Measurements from ENCODE around the gene KATNAL1. TPM values are rescaled to one million over a fixed set of nuclear protein-coding genes. Genes with fewer than 3 reads are reported as not detected.

The KATNAL1 gene
- total RNA-seq, 1 experiment from 2014 or later: 14.3 TPM

DNA sequence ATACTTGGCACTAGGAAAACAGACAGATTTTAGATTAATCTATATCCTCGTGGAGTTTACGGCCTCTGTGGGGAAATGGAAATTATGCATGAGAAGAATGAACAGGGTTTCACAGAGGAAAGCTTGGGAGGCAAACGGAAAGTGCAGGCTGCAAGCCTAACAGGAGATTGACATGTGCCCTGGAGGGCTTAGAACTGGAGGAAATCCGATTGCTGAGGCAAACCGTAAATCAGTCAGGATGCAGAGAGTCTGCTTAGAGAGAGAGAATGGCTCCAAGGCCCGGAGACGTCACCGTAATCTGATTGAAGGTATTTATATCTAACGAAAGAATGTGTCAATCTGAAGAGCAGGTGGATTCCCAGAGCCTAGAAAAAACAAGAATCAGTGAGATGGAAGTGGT, 143.2 kb downstream of the KATNAL1 start:
- no peak for DNase-seq (ENCODE audit: low read depth)

DNA sequence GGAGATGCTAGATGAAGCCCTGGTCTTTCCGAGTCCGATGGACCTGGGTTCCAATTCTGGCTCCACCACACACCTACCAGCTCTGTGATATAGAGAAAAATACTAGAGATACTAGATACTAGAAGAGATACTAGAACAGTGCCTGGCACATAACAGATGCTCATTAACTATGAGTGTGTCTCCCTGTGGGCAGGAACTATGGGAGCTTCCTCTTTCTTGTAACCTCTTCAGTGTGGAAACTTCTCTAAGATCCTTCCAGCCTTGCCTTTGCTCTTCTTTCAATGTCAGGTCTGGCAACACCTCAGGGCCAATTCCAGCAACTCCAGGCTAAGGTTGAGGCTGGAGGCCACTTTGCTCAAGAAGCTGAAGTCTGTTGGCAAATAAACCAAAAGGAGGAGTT, 143.9 kb downstream of the KATNAL1 start:
- DNase-seq (ENCODE audit: low read depth): no peak

DNA sequence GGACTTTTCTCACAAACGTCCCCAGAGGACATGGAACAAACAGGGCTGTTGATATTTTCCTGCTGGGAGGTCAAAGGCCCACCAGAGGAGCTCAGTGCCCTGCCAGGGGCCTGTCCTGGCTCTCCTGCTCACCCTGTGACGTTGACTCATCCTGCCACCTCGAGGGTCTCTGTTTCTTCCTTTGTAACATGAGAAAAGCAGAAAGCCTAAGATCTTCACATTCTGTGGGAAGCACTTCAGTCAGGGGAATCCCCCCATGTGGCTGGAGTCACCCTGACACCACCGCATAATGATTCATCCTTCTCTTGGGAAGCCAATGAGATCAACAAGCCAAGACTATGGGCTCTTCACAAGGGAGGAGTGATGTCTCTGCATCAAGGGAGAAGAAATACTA, 147.9 kb downstream of the KATNAL1 start:
- DNase-seq (ENCODE audit: low read depth): peak; percentile 90

DNA sequence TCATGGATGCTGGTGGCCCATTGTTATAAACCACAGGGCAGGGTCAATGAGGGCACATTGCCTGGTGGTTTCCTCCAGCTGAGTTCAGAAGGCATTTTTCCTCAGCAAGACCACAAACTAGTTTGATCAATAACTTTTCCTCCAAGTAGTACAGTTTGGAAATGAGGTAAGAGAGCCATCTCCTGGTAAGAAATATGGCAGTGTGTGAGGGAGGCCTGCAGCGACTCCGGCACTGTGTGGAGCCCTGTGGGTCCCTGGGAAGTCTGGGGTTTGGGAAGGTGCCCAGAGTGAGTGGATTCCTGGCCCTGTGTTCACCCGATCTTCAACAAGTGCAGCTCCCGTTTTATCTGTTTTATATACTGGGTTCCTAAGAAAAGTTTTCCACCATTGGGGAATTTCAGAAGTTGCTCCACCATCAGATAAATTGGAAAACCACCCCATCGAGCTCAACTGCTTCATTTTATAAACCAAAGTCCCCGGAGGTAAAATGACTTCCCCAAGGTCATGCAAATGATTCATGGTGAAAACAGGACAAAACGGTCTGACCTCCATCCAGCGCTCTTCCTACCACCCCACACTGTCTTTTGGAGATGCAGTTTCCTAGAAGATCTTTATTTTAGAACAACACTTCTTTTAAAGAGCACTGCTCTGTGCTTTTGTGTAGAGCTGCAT, 148.4 kb downstream of the KATNAL1 start:
- DNase-seq (ENCODE audit: low read depth): peak; percentile 82

DNA sequence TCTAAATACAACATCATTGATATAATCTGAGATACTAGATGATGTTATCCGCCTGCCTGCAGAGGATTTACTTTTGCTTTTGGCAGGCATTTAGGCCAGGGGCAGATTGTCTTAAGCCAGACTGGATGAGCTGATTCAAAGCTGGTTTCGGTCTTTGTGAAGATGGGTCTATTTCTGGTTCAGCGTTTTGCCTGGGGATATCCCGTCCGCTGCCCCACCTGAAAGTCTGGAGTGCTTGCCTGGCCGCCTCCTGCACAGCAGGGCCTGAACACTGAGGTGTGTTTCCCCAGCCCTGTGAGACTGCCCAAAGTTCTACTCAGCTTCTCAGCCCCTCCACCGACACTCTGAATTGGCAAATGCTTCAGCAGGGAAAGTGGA, 149.7 kb downstream of the KATNAL1 start:
- DNase-seq (ENCODE audit: low read depth): no peak

DNA sequence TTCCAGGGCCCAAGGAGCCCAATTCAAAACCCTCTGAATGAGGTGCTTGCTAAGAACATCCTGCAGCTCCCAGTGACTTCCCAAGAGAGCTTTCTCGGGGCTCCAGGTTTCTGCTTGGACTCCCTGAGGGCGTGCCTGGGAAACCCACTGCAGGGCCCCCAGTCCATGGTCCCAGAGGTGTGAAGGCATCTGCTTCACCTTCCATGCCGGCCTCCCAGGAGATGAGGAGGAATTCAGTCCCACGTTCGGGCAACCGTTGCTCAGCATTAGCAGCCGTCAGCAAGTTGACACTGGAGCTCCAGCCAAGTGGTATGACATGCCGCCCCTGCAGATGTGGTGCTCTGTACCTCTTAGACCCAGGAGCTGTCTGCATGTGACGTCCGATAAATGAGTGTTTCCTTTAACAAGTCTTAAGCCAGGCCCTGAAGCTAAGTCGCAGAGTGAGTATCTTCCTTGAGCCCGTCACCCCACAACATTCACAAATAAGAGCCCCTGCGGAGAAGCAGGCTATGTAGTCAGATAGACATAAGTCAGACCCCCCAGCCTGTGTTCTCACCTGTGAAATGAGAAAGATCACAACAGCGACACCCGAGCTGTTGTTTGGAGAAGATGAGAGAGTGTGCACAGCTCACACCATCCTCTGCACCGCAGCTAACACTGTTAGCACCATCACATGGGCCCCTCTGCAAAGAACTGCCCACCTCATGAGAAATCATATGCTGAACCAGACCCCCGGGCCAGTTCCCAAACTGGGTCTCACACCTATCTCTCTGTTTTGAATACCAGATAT, 150.3 kb downstream of the KATNAL1 start:
- DNase-seq (ENCODE audit: low read depth): no peak

DNA sequence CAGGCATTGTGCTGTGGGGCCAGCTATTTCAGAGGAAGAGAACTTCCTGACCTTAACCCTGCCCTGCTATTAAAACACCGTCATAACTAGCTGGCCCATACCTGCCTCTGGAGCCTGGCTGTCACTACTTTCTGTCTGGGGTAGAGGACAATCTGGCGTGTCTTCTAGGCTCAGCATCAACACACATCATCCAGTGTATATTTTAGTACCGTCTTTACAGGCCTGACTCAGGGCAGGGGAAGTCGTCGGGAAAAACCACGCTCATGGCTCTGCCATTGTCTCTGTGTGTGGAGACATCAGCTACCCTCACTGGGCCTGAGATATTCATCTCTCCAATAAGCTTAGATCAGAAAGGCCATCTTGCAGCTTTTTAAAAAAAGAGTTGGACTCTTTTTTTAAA, 151.1 kb downstream of the KATNAL1 start:
- DNase-seq (ENCODE audit: low read depth): peak; percentile 41

DNA sequence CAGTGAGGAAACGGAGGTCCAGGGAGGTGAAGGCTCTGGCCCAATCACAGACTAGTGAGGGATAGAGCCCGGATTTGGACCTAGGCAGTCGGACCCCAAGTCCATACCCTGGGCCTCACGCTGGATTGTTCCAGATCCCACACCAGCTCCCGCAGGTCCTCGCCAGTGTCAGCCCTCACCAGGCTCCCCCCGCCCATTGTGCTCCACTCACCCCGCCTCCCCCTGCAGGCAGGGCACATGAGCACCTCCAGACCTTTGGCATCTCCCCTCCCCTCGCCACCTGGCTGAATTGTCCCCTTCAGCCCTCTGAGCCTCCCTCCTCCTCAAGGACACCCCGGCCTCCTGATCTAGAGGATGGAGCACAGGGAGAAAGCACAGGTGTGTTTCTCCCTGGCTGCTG, 152.4 kb downstream of the KATNAL1 start:
- DNase-seq (ENCODE audit: low read depth): no peak

DNA sequence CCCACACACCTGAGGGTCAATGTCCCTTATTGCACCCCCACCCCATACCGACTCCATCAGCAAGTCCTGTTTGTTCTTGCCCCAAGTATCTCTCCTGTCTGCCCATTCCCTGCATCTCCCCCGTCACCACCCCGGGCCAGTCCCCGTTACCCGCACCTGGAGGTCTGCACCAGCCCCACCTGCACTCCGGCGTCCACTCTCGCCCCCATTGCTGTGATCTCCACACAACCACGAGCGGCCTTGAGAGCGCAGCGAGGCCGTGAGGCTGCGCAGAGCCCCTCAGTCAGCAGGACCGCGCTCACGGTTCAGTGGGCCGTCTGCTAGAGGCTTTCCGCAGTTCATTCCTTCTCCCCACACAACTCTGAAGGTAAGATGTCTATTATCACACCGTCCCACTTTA, 152.8 kb downstream of the KATNAL1 start:
- no peak for DNase-seq (ENCODE audit: low read depth)

DNA sequence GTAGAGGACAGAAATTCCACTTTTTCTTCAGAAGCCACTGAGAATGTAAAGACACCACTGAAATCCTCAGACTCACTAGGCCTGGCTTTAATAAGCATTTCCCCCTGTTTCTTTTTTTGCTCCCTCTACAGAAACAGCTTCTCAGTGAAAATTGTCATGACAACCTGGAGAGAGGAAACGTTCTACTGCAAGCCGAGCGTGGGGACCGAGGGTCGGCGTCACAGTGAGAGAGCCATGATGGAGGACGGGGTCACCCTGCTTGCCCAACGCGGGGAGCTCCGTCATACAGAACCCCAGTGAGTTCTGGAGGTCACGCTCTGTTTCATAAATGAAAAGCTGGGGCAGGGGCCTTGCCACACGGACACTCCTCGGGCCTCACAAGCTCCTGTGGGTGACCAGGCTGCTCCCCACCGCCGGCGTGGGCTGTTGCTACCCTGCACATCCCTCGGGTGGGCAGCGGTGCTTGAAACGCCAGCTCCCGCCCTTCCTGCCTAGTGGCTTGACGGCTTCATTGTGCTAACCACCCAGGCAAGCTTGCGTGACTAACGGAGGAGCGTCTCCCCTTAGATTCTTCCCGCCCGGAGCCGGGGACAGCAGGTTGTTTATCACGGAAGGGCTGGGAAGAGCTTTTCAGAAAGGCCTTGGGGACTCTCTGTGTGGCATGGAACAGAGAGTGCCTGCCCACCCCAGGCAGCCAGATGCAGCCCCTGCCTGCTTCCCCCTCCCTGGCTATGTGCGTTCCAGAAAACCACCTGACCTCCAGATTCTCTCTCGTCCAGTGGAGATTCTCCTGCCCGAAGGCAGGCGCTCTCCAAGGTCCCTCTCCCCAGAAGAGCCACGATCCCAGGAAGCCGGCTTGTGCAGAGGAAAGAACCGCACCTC, 153.6 kb downstream of the KATNAL1 start:
- no peak for DNase-seq (ENCODE audit: low read depth)

Other genes with a start within 250 kb of the KATNAL1 start
- gene UBE2L5, start 114.9 kb upstream of the KATNAL1 start, total RNA-seq (2014; rRNA removed; shearing (Covaris generic)): not detected in 2 replicates
- gene HMGB1, start 158.4 kb upstream of the KATNAL1 start, total RNA-seq (2014; rRNA removed; shearing (Covaris generic)): 814 and 912 TPM in 2 replicates

All from Daoy (cell line).